H1 (cell line): ENCODE measurements around the gene UGT1A9. TPM values are rescaled to one million over a fixed set of nuclear protein-coding genes. Genes with fewer than 3 reads are reported as not detected.

ENCODE experiments used
- CHD7 ChIP-seq: fragments of 300-600 bp; sonication (generic); IDR thresholded peaks from 2 replicates; pipeline ENCODE4 v1.7.1; 2012; ENCODE audit warnings: low read length, moderate library complexity, mild to moderate bottlenecking, inconsistent platforms; ENCODE audit not compliant: insufficient replicate concordance
- CTBP2 ChIP-seq: IDR thresholded peaks from 2 replicates; pipeline ENCODE4 v1.7.0; 2011; ENCODE audit warnings: borderline replicate concordance, mild to moderate bottlenecking, moderate library complexity, mixed read lengths, low read length; ENCODE audit not compliant: insufficient read depth, insufficient read length
- E2F6 ChIP-seq: IDR thresholded peaks from 2 replicates; pipeline ENCODE4 v1.6.1; 2012; ENCODE audit warnings: inconsistent platforms
- EP300 ChIP-seq, 2 experiments: IDR thresholded peaks; 1 replicate in 1 of 2; 2 replicates in 1 of 2; pipeline ENCODE4 v1.6.1; 2011 to 2012; ENCODE audit warnings: low read depth in 2 of 2, low read length in 2 of 2, mild to moderate bottlenecking in 2 of 2, borderline replicate concordance in 1 of 2, inconsistent platforms in 1 of 2, moderate library complexity in 1 of 2
- EZH2 ChIP-seq: fragments of 200-600 bp; sonication (generic); IDR thresholded peaks from 2 replicates; pipeline ENCODE4 v1.7.1; 2012; ENCODE audit warnings: low read depth, mild to moderate bottlenecking, moderate library complexity, low read length, inconsistent platforms; ENCODE audit not compliant: severe bottlenecking
- JUND ChIP-seq: IDR thresholded peaks from 2 replicates; pipeline ENCODE4 v1.6.1; 2011; ENCODE audit warnings: mild to moderate bottlenecking, improper control_type of control experiment, low read length
- POLR2A ChIP-seq, 2 experiments: IDR thresholded peaks; 1 replicate in 1 of 2; 2 replicates in 1 of 2; pipeline ENCODE4 v1.6.1; 2011; ENCODE audit warnings: low read depth in 2 of 2, low read length in 2 of 2, mild to moderate bottlenecking in 2 of 2; ENCODE audit errors: control extremely low read depth in 1 of 2
- POLR2AphosphoS5 ChIP-seq: IDR thresholded peaks from 2 replicates; pipeline ENCODE4 v1.6.1; 2011; ENCODE audit warnings: low read depth, low read length
- RAD21 ChIP-seq, 2 experiments: IDR thresholded peaks in 1 of 2; conservative IDR thresholded peaks in 1 of 2; 2 replicates each; pipeline ENCODE4 v1.6.1; 2011; ENCODE audit warnings: low read depth in 2 of 2, low read length in 2 of 2, improper control_type of control experiment in 1 of 2, inconsistent platforms in 1 of 2, mild to moderate bottlenecking in 1 of 2, moderate library complexity in 1 of 2
- SP4 ChIP-seq: IDR thresholded peaks from 2 replicates; pipeline ENCODE4 v1.6.1; 2012; ENCODE audit warnings: low read length, inconsistent platforms
- SRF ChIP-seq: IDR thresholded peaks from 2 replicates; pipeline ENCODE4 v1.6.1; 2011; ENCODE audit warnings: mild to moderate bottlenecking, low read depth, low read length, moderate library complexity
- polyA plus RNA-seq, 7 experiments: library from polyadenylated mRNA; depleted of rRNA in 3 of 7; stranded (reverse) in 5 of 7; unstranded in 2 of 7; fragments of >200 nt in 5 of 7; fragments of 200-250 nt in 2 of 7; gene quantifications; 1 replicate in 5 of 7; 2 replicates in 1 of 7; 4 replicates in 1 of 7; pipeline versions ENCODE4 v1.2.1 to v1.2.3, GENCODE V29; 2011 to 2013; ENCODE audit warnings: missing spikeins in 2 of 7, mixed read lengths in 2 of 7
- total RNA-seq: library from RNA; stranded (reverse); fragmentation: NEBNext Ultra II Directional; extraction: Animal tissue kit (Norgen Biotek cat#: 25700); gene quantifications from 2 replicates; pipeline ENCODE4 v1.2.1, GENCODE V29; 2021

The UGT1A9 gene
- total and polyA plus RNA-seq, 2 of the 8 experiments (the other 6 are each of a cell fraction or from before 2014, with no cell fraction given) = not detected

GRCh38 chr2:233803994-233804393 lies 132.3 kb downstream of the UGT1A9 start (continued):
- TF ChIP-seq CHD7 (no peak), SP4 (no peak), EP300 (IDR thresholded peaks at IDR 0.05; ENCODE audit: borderline replicate concordance in 1 of 2, low read depth in 2 of 2, low read length in 2 of 2) (no peak), POLR2AphosphoS5 (no peak), JUND (no peak), CTBP2 (no peak), EZH2 (no peak), RAD21 (IDR thresholded peaks at IDR 0.05 in 1 of 2, conservative IDR thresholded peaks at IDR 0.05 in 1 of 2; ENCODE audit: low read depth in 2 of 2, low read length in 2 of 2) (no peak), E2F6 (no peak), SRF (no peak), POLR2A (IDR thresholded peaks at IDR 0.05; ENCODE audit: control extremely low read depth in 1 of 2, low read depth in 2 of 2, low read length in 2 of 2) (no peak)
